ENCODE measurements around the gene IL12RB1. TPM values are rescaled to one million over a fixed set of nuclear protein-coding genes. Genes with fewer than 3 reads are reported as not detected.

The IL12RB1 gene
- total and polyA plus RNA-seq, 2 of the 13 experiments (the other 11 are each of a cell fraction or from before 2014, with no cell fraction given) = 0.03 to 0.04 TPM

GRCh38 chr19:18013210-18014111 is 73.3 kb downstream of the IL12RB1 start (continued):
- TF ChIP-seq ZNF784 (CRISPR knock-in tag; IDR thresholded peaks at IDR 0.05; ENCODE audit: borderline replicate concordance) (no peak), CEBPG (CRISPR knock-in tag; IDR thresholded peaks at IDR 0.05) (peak; percentile 90), ELF1 (CRISPR knock-in tag; IDR thresholded peaks at IDR 0.05) (peak; percentile 62; the same call in 1 of the 2 replicates), ZMYM3 (CRISPR knock-in tag; IDR thresholded peaks at IDR 0.05) (peak; percentile 85), PRDM4 (CRISPR knock-in tag; IDR thresholded peaks at IDR 0.05; ENCODE audit: borderline replicate concordance) (no peak), HNF4G (IDR thresholded peaks at IDR 0.05; ENCODE audit: borderline replicate concordance, low read depth, low read length) (peak; percentile 80), HNF4G (CRISPR knock-in tag; IDR thresholded peaks at IDR 0.05; ENCODE audit: borderline replicate concordance, low read depth) (peak; percentile 78; the same call in 1 of the 2 replicates), ZFAT (CRISPR knock-in tag; conservative IDR thresholded peaks at IDR 0.05) (no peak), GTF3A (CRISPR knock-in tag; conservative IDR thresholded peaks at IDR 0.05) (no peak), ZNF546 (CRISPR knock-in tag; conservative IDR thresholded peaks at IDR 0.05) (no peak), CREM (IDR thresholded peaks at IDR 0.05) (peak; percentile 70), CREM (CRISPR knock-in tag; IDR thresholded peaks at IDR 0.05) (no peak), BCL6 (CRISPR knock-in tag; IDR thresholded peaks at IDR 0.05) (peak; percentile 82), SALL1 (CRISPR knock-in tag; IDR thresholded peaks at IDR 0.05) (peak; percentile 83), ZNF225 (CRISPR knock-in tag; IDR thresholded peaks at IDR 0.05) (no peak), RBM22 (optimal IDR thresholded peaks at IDR 0.05; ENCODE audit: low read length) (peak; percentile 34), AHR (CRISPR knock-in tag; IDR thresholded peaks at IDR 0.05) (0 out of 2 replicates have a peak, but pooled peaks have one; percentile 19), MTF2 (CRISPR knock-in tag; IDR thresholded peaks at IDR 0.05; ENCODE audit: borderline replicate concordance) (no peak), SNAPC5 (CRISPR knock-in tag; IDR thresholded peaks at IDR 0.05; ENCODE audit: borderline replicate concordance) (no peak), MYC (CRISPR knock-in tag; IDR thresholded peaks at IDR 0.05; ENCODE audit: borderline replicate concordance) (peak; percentile 61; the same call in 1 of the 2 replicates), DPF2 (CRISPR knock-in tag; IDR thresholded peaks at IDR 0.05; ENCODE audit: borderline replicate concordance, low read depth) (peak; percentile 59; the same call in 1 of the 2 replicates), KDM4B (CRISPR knock-in tag; IDR thresholded peaks at IDR 0.05) (no peak), SAP130 (CRISPR knock-in tag; IDR thresholded peaks at IDR 0.05; ENCODE audit: low read depth) (peak; percentile 92), HDAC1 (CRISPR knock-in tag; IDR thresholded peaks at IDR 0.05) (peak; percentile 45; the same call in 1 of the 2 replicates), ZNF383 (CRISPR knock-in tag; IDR thresholded peaks at IDR 0.05; ENCODE audit: borderline replicate concordance) (no peak), ZBTB33 (CRISPR knock-in tag; IDR thresholded peaks at IDR 0.05) (0 out of 2 replicates have a peak, but pooled peaks have one; percentile 54)
